Measurements from ENCODE around the gene TMEM45A. TPM values are rescaled to one million over a fixed set of nuclear protein-coding genes. Genes with fewer than 3 reads are reported as not detected.
"Not testable (repeated sequence)": the region's sequence is repeated elsewhere in the genome, so short reads cannot be mapped to it uniquely, and the experiment has no call there.

TMEM45A gene
- total and polyA plus RNA-seq, 3 donors from 2014 or later: 12.2 to 56.0 (median 18.3) TPM

DNA sequence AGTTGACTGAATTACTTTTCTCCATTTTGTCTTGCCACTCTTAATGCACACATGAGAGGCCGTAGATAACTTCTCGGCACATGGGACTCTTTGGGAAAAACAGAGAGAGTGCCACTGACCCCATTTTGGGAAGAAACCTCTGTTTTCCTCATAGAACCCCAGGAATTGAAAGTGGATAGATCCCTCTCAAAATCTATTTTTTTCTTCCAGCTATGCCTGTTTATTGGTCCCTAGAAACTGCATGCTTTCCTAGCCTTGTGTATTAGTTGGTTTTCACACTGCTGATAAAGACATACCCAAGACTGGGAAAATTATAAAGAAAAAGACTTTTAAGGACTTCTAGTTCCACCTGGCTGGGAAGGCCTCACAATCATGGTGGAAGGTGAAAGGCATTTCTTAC is 23.7 kb upstream of the TMEM45A start:
- Histone ChIP-seq H3K9me3 (no peaks in the 10 kb centered on the region), H3K4me1 (no peaks in the 10 kb centered on the region), H3K36me3 (ENCODE audit: low read depth, missing control alignments) (no peaks in the 10 kb centered on the region), H3K27ac (no peak overlapping the region), H3K4me3 (no peak overlapping the region), H3K27me3 (no peaks in the 10 kb centered on the region)
- TF ChIP-seq, protein P1, sequence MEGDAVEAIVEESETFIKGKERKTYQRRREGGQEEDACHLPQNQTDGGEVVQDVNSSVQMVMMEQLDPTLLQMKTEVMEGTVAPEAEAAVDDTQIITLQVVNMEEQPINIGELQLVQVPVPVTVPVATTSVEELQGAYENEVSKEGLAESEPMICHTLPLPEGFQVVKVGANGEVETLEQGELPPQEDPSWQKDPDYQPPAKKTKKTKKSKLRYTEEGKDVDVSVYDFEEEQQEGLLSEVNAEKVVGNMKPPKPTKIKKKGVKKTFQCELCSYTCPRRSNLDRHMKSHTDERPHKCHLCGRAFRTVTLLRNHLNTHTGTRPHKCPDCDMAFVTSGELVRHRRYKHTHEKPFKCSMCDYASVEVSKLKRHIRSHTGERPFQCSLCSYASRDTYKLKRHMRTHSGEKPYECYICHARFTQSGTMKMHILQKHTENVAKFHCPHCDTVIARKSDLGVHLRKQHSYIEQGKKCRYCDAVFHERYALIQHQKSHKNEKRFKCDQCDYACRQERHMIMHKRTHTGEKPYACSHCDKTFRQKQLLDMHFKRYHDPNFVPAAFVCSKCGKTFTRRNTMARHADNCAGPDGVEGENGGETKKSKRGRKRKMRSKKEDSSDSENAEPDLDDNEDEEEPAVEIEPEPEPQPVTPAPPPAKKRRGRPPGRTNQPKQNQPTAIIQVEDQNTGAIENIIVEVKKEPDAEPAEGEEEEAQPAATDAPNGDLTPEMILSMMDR (IDR thresholded peaks at IDR 0.05): no peak
- no peak for TF ChIP-seq POLR2A (IDR thresholded peaks at IDR 0.05)
- intact Hi-C loops (cut with DNase I; ENCODE audit: low total_unique reads): loop anchor here (10.0 kb wide), 1 partner anchor 126 kb away; no protein-coding TSS in a partner anchor
- WGBS, 2 donors: 96 to 97% methylated on average over 2 of the region's 2 CpGs
- no peak for DNase-seq

- 100% methylated on average over 1 of the region's 1 CpG for WGBS, 2 donors
- no peak for DNase-seq
These were observed 21.5 kb upstream of the TMEM45A start for GRCh38 chr3:100470951-100471350.

GRCh38 chr3:100471444-100471843 is 21.0 kb upstream of the TMEM45A start:
- 86 to 97% methylated on average over 2 of the region's 2 CpGs for WGBS, 2 donors
- intact Hi-C loops (cut with DNase I; ENCODE audit: low total_unique reads): no loop called here
- no peaks in the 10 kb centered on the region for H3K4me1 ChIP-seq
- no peaks in the 10 kb centered on the region for H3K9me3 ChIP-seq
- no peak for TF ChIP-seq POLR2A (IDR thresholded peaks at IDR 0.05)
- TF ChIP-seq, protein P1 (IDR thresholded peaks at IDR 0.05): no peak
- H3K36me3 ChIP-seq (ENCODE audit: low read depth, missing control alignments): no peaks in the 10 kb centered on the region
- H3K4me3 ChIP-seq: no peak overlapping the region
- H3K27me3 ChIP-seq: no peaks in the 10 kb centered on the region
- no peak overlapping the region for H3K27ac ChIP-seq
- DNase-seq: no peak

More at GRCh38 chr3:100470951-100471350, 21.5 kb upstream of the TMEM45A start:
- Histone ChIP-seq H3K36me3 (ENCODE audit: low read depth, missing control alignments) (no peaks in the 10 kb centered on the region), H3K27me3 (no peaks in the 10 kb centered on the region), H3K4me3 (no peak overlapping the region), H3K9me3 (no peaks in the 10 kb centered on the region), H3K4me1 (no peaks in the 10 kb centered on the region), H3K27ac (no peak overlapping the region)
- TF ChIP-seq POLR2A (IDR thresholded peaks at IDR 0.05): no peak
- intact Hi-C loops (cut with DNase I; ENCODE audit: low total_unique reads): no loop called here

- H3K4me3 ChIP-seq; H3K27me3 ChIP-seq; H3K36me3 ChIP-seq (ENCODE audit: low read depth, missing control alignments); H3K9me3 ChIP-seq; H3K27ac ChIP-seq; H3K4me1 ChIP-seq; DNase-seq; intact Hi-C loops (cut with DNase I; ENCODE audit: low total_unique reads): not testable (repeated sequence)
- 80 to 83% methylated on average over 10 to 13 of the region's 32 CpGs for WGBS, 2 donors
These were observed 14.5 kb upstream of the TMEM45A start for GRCh38 chr3:100477851-100478360.

- H3K27ac ChIP-seq; DNase-seq; H3K4me3 ChIP-seq; intact Hi-C loops (cut with DNase I; ENCODE audit: low total_unique reads); H3K9me3 ChIP-seq; H3K27me3 ChIP-seq; H3K36me3 ChIP-seq (ENCODE audit: low read depth, missing control alignments); H3K4me1 ChIP-seq: not testable (repeated sequence)
- 57 to 74% methylated on average over 11 to 20 of the region's 25 CpGs for WGBS, 2 donors
These were observed 13.9 kb upstream of the TMEM45A start for GRCh38 chr3:100478521-100478920.

GRCh38 chr3:100480081-100480480 is 12.3 kb upstream of the TMEM45A start:
- Histone ChIP-seq H3K4me3 (no peak overlapping the region), H3K9me3 (no peaks in the 10 kb centered on the region), H3K4me1 (peaks cover 6% of the 10 kb centered on the region), H3K27me3 (no peaks in the 10 kb centered on the region), H3K36me3 (ENCODE audit: low read depth, missing control alignments) (no peaks in the 10 kb centered on the region), H3K27ac (no peak overlapping the region)
- TF ChIP-seq POLR2A (IDR thresholded peaks at IDR 0.05): no peak
- TF ChIP-seq, protein P1 (IDR thresholded peaks at IDR 0.05): no peak
- WGBS, 2 donors: 86% methylated on average over 5 of the region's 5 CpGs; no CpG with 5 or more reads in 1 of the 2 donors
- no peak for DNase-seq
- intact Hi-C loops (cut with DNase I; ENCODE audit: low total_unique reads): no loop called here
